Breast epithelium (tissue), 3 donors: Measurements from ENCODE around the gene SPTAN1.

Experiments used
- POLR2A ChIP-seq: fragments of 450-650 bp; IDR thresholded peaks from one replicate; pipeline ENCODE4 v1.6.1; 2016; ENCODE audit warnings: antibody characterized with exemption, mild to moderate bottlenecking, moderate library complexity
- POLR2AphosphoS5 ChIP-seq, 3 donors: sonication (generic); formaldehyde crosslinking; IDR thresholded peaks; one replicate each; pipeline ENCODE4 v1.6.1; 2017; ENCODE audit warnings: antibody characterized with exemption in 3 of 3
- TF ChIP-seq, protein P1 (sequence below), 3 donors: fragments of 450-650 bp; IDR thresholded peaks; one replicate each; pipeline ENCODE4 v1.5.1; 2016 to 2017; ENCODE audit warnings: antibody characterized with exemption in 3 of 3, mild to moderate bottlenecking in 3 of 3, moderate library complexity in 3 of 3

- TF ChIP-seq, protein P1, sequence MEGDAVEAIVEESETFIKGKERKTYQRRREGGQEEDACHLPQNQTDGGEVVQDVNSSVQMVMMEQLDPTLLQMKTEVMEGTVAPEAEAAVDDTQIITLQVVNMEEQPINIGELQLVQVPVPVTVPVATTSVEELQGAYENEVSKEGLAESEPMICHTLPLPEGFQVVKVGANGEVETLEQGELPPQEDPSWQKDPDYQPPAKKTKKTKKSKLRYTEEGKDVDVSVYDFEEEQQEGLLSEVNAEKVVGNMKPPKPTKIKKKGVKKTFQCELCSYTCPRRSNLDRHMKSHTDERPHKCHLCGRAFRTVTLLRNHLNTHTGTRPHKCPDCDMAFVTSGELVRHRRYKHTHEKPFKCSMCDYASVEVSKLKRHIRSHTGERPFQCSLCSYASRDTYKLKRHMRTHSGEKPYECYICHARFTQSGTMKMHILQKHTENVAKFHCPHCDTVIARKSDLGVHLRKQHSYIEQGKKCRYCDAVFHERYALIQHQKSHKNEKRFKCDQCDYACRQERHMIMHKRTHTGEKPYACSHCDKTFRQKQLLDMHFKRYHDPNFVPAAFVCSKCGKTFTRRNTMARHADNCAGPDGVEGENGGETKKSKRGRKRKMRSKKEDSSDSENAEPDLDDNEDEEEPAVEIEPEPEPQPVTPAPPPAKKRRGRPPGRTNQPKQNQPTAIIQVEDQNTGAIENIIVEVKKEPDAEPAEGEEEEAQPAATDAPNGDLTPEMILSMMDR (IDR thresholded peaks at IDR 0.05), result no peak
- TF ChIP-seq POLR2AphosphoS5 (IDR thresholded peaks at IDR 0.05) (no peak), POLR2A (no peak)
Observed at GRCh38 chr9:128550226-128550625, 2.2 kb upstream of the SPTAN1 start.
